SIG-M5 (cell line): ENCODE measurements around the gene LRRC42.

ENCODE experiments used
- DNase-seq: peaks from one replicate; lab custom pipeline; 2025; lab: John Stamatoyannopoulos, UW

Gene LRRC42

GRCh38 chr1:53942127-53942957, 3.8 kb upstream of the LRRC42 start:
- no peak for DNase-seq

GRCh38 chr1:53943090-53943489, 3.1 kb upstream of the LRRC42 start:
- no peak for DNase-seq

GRCh38 chr1:53943490-53944043, 2.6 kb upstream of the LRRC42 start:
- no peak for DNase-seq

- no peak for DNase-seq
Observed at GRCh38 chr1:53944469-53945182, 1.5 kb upstream of the LRRC42 start.

- no peak for DNase-seq
Observed at GRCh38 chr1:53945183-53945432, 1.0 kb upstream of the LRRC42 start.

- DNase-seq: no peak
Observed at GRCh38 chr1:53945433-53946251, 508 bp upstream of the LRRC42 start, which contains the start of gene IFT25. IFT25 (minus strand) TSS chr1:53945699; CDS start chr1:53940082, 5,617 bp downstream.

GRCh38 chr1:53947172-53947907, 1.2 kb downstream of the LRRC42 start:
- no peak for DNase-seq

- DNase-seq: no peak
Observed at GRCh38 chr1:53948291-53948690, 2.1 kb downstream of the LRRC42 start.

GRCh38 chr1:53949023-53949990, 3.2 kb downstream of the LRRC42 start:
- no peak for DNase-seq

GRCh38 chr1:53951697-53952096, 5.5 kb downstream of the LRRC42 start:
- no peak for DNase-seq

GRCh38 chr1:53954128-53954527, 8.0 kb downstream of the LRRC42 start:
- no peak for DNase-seq

- no peak for DNase-seq
Observed at GRCh38 chr1:53956308-53957168, 10.4 kb downstream of the LRRC42 start.

- DNase-seq: no peak
Observed at GRCh38 chr1:53957194-53957818, 11.2 kb downstream of the LRRC42 start.

- DNase-seq: no peak
Observed at GRCh38 chr1:53959664-53960250, 13.6 kb downstream of the LRRC42 start.

GRCh38 chr1:53962395-53962794, 16.2 kb downstream of the LRRC42 start:
- DNase-seq: no peak

- no peak for DNase-seq
Observed at GRCh38 chr1:53963460-53963859, 17.3 kb downstream of the LRRC42 start.

- no peak for DNase-seq
Observed at GRCh38 chr1:53964109-53964508, 18.0 kb downstream of the LRRC42 start.

GRCh38 chr1:53966794-53967193, 20.6 kb downstream of the LRRC42 start:
- no peak for DNase-seq
